ENCODE measurements around the gene TEX55. TPM values are rescaled to one million over a fixed set of nuclear protein-coding genes. Genes with fewer than 3 reads are reported as not detected.

Gene TEX55
- total RNA-seq, 2 donors from 2014 or later: not detected

GRCh38 chr3:119194237-119195150 is 48.5 kb downstream of the TEX55 start:
- Histone ChIP-seq H3K4me1 (no peaks in the 10 kb centered on the region), H3K36me3 (no peaks in the 10 kb centered on the region), H3K4me3 (no peak overlapping the region), H3K27ac (no peak overlapping the region), H3K9me3 (no peaks in the 10 kb centered on the region), H3K27me3 (no peaks in the 10 kb centered on the region)
- TF ChIP-seq, protein P1, sequence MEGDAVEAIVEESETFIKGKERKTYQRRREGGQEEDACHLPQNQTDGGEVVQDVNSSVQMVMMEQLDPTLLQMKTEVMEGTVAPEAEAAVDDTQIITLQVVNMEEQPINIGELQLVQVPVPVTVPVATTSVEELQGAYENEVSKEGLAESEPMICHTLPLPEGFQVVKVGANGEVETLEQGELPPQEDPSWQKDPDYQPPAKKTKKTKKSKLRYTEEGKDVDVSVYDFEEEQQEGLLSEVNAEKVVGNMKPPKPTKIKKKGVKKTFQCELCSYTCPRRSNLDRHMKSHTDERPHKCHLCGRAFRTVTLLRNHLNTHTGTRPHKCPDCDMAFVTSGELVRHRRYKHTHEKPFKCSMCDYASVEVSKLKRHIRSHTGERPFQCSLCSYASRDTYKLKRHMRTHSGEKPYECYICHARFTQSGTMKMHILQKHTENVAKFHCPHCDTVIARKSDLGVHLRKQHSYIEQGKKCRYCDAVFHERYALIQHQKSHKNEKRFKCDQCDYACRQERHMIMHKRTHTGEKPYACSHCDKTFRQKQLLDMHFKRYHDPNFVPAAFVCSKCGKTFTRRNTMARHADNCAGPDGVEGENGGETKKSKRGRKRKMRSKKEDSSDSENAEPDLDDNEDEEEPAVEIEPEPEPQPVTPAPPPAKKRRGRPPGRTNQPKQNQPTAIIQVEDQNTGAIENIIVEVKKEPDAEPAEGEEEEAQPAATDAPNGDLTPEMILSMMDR (IDR thresholded peaks at IDR 0.05): no peak
- DNase-seq (ENCODE audit: low spot score): no peak

GRCh38 chr3:119195151-119195476 is 49.1 kb downstream of the TEX55 start:
- H3K36me3 ChIP-seq: no peaks in the 10 kb centered on the region
- DNase-seq (ENCODE audit: low spot score): no peak
- TF ChIP-seq, protein P1 (IDR thresholded peaks at IDR 0.05): no peak
- no peaks in the 10 kb centered on the region for H3K27me3 ChIP-seq
- no peaks in the 10 kb centered on the region for H3K4me1 ChIP-seq
- no peaks in the 10 kb centered on the region for H3K9me3 ChIP-seq
- H3K4me3 ChIP-seq: no peak overlapping the region
- H3K27ac ChIP-seq: no peak overlapping the region

DNA sequence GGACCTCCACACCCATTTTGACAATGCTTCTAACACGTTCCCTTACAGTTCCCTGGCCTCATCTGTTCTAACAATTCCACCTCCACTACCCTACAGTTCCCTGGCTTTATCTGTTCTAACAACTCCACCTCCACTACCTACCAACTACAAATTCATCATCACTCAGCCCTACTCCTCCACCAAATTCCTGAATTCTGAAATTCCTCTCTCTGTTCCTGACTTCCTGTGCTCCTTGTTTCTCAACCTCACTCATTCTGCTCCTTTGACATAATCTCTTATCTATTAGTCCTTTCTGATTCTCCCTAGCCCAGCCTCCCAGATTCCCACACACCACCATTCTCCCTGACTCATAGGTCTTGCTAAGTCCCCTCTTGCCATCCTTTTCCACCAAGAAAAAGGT is 49.9 kb downstream of the TEX55 start:
- Histone ChIP-seq H3K4me1 (no peaks in the 10 kb centered on the region), H3K9me3 (no peaks in the 10 kb centered on the region), H3K4me3 (no peak overlapping the region), H3K27me3 (no peaks in the 10 kb centered on the region), H3K36me3 (no peaks in the 10 kb centered on the region), H3K27ac (no peak overlapping the region)
- DNase-seq (ENCODE audit: low spot score): no peak
- TF ChIP-seq, protein P1 (IDR thresholded peaks at IDR 0.05): no peak

Other genes with a start within 250 kb of the TEX55 start
- 1 to 10 TPM; 1.6 to 6.5 TPM for gene IGSF11, start 111.3 kb upstream of the TEX55 start, total RNA-seq
- gene UPK1B, start 27.4 kb downstream of the TEX55 start, total RNA-seq: 10 to 100 TPM in 1 of 2 donors, 1 to 10 TPM in 1; 5.2 to 19.1 TPM
- gene B4GALT4, start 94.7 kb downstream of the TEX55 start, total RNA-seq: 10 to 100 TPM; 15.6 to 16.4 TPM
- gene ARHGAP31, start 148.2 kb downstream of the TEX55 start, total RNA-seq: 10 to 100 TPM; 29.9 to 33.1 TPM

All from right atrium auricular region (tissue), 2 donors.